ENCODE data around the gene DCAF8L1.
"Not testable (repeated sequence)": the region's sequence is repeated elsewhere in the genome, so short reads cannot be mapped to it uniquely, and the experiment has no call there.

Gene DCAF8L1

DNA sequence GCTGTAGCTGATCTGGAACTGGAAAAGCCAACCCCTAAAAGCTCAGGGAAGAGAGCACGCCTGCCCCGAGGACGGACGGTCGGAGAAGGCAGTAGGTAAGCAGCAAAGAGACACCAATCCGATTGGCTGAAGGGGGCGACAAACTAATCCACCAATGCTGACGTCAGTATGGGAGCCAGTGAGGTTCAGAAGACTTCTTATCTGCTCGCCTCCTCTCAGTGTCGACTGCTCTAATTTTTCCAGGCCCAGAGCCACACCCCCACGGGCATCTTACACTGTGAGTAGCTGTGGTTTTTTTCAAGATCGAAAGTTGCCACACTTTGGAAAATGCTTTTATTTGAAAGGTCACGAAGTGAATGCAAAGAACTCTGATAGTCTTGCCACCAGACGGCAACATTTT lies at the start of gene DCAF8L1:
Gene DCAF8L1, minus strand, starts transcription at position 101 of the 400 bp plus-strand sequence. CDS start 115 bp downstream, outside the sequence.
- Mint-ChIP-seq H3K9me3 (peaks cover 21% of the 10 kb centered on the region), H3K36me3 (ENCODE audit: low read depth) (no peaks in the 10 kb centered on the region), H3K27me3 (no peaks in the 10 kb centered on the region), H3K4me1 (ENCODE audit: low read depth) (no peaks in the 10 kb centered on the region), H3K4me3 (no peak within 1 kb of the TSS), H3K27ac (no peak within 1 kb of the TSS)
- intact Hi-C loops (cut with micrococcal nuclease): no loop called here

DNA sequence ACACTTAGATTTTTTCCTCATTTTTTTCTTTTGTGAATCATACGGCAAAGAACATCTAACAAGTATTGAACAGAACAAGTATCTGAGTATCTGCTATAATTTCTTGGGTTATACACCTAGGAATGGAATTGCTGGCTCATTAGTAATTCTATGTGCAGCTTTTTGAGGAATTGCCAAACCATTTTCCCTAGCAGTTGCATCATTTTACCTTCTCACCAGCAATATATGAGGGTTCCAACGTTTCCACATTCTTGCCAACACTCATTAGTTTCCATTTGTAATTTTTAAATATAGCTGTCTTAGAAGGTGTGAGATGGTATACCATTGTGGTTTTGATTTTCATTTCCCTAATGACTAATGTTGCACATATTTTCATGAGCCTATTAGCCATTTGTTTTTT lies 41.1 kb upstream of the DCAF8L1 start:
- no peak overlapping the region for H3K4me3 Mint-ChIP-seq
- no peaks in the 10 kb centered on the region for H3K4me1 Mint-ChIP-seq (ENCODE audit: low read depth)
- peaks cover 6% of the 10 kb centered on the region for H3K9me3 Mint-ChIP-seq
- no peak overlapping the region for H3K27ac Mint-ChIP-seq
- no peaks in the 10 kb centered on the region for H3K27me3 Mint-ChIP-seq
- intact Hi-C loops (cut with micrococcal nuclease): no loop called here
- no peaks in the 10 kb centered on the region for H3K36me3 Mint-ChIP-seq (ENCODE audit: low read depth)

DNA sequence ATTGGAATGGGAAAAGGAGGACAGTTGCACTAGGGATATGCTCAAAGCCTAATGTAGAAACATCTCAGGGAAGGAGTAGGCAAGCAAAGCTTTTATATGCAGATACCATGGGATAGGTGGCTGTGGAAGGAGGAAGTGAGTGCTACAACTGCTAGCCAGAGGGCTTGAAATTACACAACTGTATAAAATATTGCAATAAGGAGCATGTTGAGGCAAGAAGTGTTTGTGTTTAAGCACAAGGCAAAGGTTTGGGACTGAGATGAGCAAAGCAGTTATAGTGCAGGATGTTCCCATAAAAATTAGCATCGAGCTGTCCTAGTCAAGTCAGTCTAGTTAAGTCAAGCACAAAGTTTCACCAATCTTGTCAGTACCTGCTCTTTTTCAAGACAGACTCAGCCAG lies 35.6 kb upstream of the DCAF8L1 start:
- Mint-ChIP-seq H3K9me3 (no peaks in the 10 kb centered on the region), H3K27me3 (no peaks in the 10 kb centered on the region), H3K27ac (no peak overlapping the region), H3K36me3 (ENCODE audit: low read depth) (no peaks in the 10 kb centered on the region), H3K4me1 (ENCODE audit: low read depth) (peaks cover 8% of the 10 kb centered on the region), H3K4me3 (no peak overlapping the region)
- intact Hi-C loops (cut with micrococcal nuclease): no loop called here

DNA sequence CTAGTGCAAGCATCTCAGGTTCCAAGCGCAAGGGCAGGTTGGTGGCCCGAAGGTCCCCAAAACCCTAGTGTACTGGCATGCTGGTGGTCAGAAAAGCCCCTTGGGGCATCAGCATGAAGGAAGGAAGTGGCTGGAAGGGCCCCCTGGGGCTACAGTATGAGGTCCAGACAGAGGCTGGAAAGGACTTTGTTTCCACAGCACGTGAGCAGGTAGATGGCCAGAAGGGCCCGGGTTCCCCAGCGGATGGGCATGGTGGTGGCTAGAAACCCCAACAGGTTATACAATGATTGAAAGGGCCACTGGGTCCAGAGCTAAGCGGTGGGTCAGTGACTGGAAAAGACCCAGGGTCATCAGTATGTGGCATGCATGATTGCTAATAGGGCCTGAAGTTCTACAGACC lies 34.7 kb upstream of the DCAF8L1 start:
- intact Hi-C loops (cut with micrococcal nuclease): no loop called here
- Mint-ChIP-seq H3K27ac (no peak overlapping the region), H3K9me3 (no peaks in the 10 kb centered on the region), H3K4me1 (ENCODE audit: low read depth) (peaks cover 8% of the 10 kb centered on the region), H3K27me3 (no peaks in the 10 kb centered on the region), H3K4me3 (no peak overlapping the region), H3K36me3 (ENCODE audit: low read depth) (no peaks in the 10 kb centered on the region)

DNA sequence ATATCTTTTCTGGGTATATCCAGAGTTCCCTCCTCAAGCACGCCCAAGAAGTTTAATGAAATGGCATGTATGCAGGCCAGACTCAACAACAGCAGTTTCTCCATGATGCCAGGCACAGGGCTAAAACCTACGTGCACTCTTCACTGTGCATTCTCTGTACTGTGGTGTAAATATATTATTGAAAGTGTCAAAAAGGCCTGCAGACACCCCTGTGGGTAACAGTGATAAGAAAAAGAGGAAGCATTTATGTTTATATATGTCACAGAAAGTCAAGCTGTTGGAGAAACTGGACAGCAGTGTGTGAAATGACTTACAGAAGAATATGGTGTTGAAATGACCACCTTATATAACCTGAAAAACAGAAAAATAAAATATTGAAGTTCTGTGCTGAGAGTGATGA lies 29.6 kb upstream of the DCAF8L1 start:
- no peaks in the 10 kb centered on the region for H3K4me1 Mint-ChIP-seq (ENCODE audit: low read depth)

DNA sequence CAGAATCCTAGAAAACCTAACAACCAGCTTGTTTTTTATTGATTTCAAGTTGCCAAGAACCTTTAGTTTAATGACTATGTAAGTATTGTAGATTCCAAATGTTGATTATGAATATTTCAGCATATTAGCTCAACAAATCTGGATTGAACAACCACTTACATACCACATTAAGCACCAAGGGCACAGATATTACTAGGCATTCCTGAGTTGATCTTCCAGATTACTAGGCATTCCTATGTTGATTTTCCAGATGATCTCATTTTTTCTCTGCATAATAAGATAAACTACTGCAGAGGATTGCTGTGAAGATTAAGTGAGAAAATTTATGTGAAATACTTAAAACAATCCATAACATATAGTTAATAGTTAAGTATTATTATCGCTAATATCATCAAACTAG lies 17.4 kb upstream of the DCAF8L1 start:
- Mint-ChIP-seq H3K9me3 (no peaks in the 10 kb centered on the region), H3K36me3 (ENCODE audit: low read depth) (no peaks in the 10 kb centered on the region), H3K4me1 (ENCODE audit: low read depth) (no peaks in the 10 kb centered on the region), H3K4me3 (no peak overlapping the region), H3K27ac (no peak overlapping the region), H3K27me3 (no peaks in the 10 kb centered on the region)
- intact Hi-C loops (cut with micrococcal nuclease): no loop called here

More for the DNA sequence above, 29.6 kb upstream of the DCAF8L1 start:
- intact Hi-C loops (cut with micrococcal nuclease): no loop called here
- H3K27ac Mint-ChIP-seq: no peak overlapping the region
- H3K9me3 Mint-ChIP-seq: peaks cover 15% of the 10 kb centered on the region
- H3K4me3 Mint-ChIP-seq: no peak overlapping the region
- no peaks in the 10 kb centered on the region for H3K27me3 Mint-ChIP-seq
- H3K36me3 Mint-ChIP-seq (ENCODE audit: low read depth): no peaks in the 10 kb centered on the region

DNA sequence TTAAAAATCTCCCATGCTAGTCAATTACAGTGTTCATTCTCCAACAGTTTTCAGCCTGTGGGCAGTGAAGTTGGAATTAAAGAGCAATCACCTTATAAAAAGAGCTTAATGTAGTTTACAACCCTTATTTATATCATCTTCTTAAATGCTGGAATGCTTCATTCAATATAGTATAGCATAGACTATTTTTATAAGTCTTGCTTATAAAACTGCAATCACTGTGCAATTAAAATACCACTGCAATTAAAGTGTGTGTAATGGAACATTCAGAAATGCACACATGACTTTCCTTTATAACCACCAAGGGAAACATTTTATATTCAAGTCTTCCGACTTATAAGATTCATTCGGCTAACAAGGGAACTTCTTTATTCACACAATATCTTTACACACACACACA lies 16.4 kb upstream of the DCAF8L1 start:
- no peaks in the 10 kb centered on the region for H3K9me3 Mint-ChIP-seq
- H3K36me3 Mint-ChIP-seq (ENCODE audit: low read depth): no peaks in the 10 kb centered on the region
- intact Hi-C loops (cut with micrococcal nuclease): no loop called here
- no peak overlapping the region for H3K4me3 Mint-ChIP-seq
- H3K27ac Mint-ChIP-seq: no peak overlapping the region
- no peaks in the 10 kb centered on the region for H3K4me1 Mint-ChIP-seq (ENCODE audit: low read depth)
- H3K27me3 Mint-ChIP-seq: no peaks in the 10 kb centered on the region

DNA sequence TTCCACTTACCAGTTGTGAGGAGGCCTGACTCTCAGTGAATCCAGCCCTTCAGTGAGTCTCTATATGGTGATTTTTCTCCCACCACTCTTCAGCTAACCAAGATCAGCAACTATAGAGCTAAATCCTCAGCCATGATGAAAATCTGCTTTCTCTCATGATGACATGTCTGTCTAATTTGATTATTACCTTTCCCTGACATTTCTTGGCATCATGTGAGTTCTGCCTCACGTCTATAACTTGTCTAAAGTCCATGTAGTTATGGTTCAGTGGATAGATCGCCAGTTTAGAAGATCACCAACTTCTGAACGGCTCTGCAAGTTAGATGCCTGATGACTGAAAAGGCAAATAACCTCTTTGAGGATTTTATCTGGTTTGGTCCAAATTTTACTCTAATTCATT lies 14.9 kb upstream of the DCAF8L1 start:
- Mint-ChIP-seq H3K36me3 (ENCODE audit: low read depth) (no peaks in the 10 kb centered on the region), H3K4me1 (ENCODE audit: low read depth) (no peaks in the 10 kb centered on the region), H3K27me3 (no peaks in the 10 kb centered on the region), H3K27ac (no peak overlapping the region), H3K9me3 (no peaks in the 10 kb centered on the region), H3K4me3 (no peak overlapping the region)
- intact Hi-C loops (cut with micrococcal nuclease): no loop called here

DNA sequence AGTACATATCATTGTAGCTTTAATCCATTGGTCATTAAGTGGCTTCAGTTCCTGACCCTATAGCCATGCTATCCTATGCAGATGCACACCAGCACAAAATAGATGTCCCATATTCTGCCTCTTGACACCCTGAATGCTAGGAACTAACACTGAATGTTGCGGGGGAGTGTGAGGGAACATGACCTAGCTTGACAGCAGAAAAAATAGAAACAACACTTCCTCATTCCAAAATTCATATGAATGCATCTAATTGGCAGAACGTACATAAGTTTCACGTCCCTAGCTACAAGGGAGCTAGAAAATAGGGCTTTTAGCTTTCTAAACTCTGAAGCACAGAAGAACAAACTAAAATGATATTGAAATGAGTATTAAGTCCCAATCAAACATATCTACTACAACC lies 14.4 kb upstream of the DCAF8L1 start:
- Mint-ChIP-seq H3K27ac (no peak overlapping the region), H3K4me1 (ENCODE audit: low read depth) (no peaks in the 10 kb centered on the region), H3K4me3 (no peak overlapping the region), H3K9me3 (no peaks in the 10 kb centered on the region), H3K27me3 (no peaks in the 10 kb centered on the region), H3K36me3 (ENCODE audit: low read depth) (no peaks in the 10 kb centered on the region)
- intact Hi-C loops (cut with micrococcal nuclease): no loop called here

DNA sequence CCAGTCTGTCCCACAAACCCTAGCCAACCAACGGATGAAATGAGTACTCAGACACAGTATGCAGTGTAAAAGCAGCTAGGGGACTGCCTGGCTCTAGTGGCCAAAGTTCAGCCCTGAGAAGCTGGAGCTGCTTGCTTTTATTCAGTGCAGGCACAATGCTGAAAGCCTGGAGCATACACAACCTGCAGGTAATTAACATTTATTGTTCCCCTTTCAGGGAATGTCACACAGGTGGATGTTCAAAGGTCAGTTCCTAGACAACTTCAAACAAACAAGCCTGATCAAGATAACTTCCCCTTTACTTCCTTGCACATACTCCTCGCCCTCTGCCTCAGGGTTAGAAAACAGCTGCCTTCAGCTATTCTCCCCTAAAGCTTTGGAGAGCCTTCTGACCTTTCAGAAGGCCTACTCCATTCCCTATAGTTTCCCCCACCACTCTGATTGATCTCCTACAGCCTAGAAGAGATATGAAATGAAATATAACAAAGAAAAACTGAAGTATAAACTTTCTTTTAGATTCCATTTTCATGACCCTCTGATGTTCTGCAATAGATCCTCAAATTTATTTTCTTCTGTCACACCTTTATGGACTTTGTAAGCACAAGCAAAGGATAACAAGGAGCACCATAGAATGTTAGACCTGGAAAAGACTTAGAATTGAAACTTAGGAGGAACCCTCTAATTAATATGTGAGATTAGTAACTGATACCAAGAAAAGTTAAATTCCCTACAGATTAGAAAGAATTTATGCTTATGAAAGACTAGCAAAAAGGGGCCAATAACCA lies 6.8 kb upstream of the DCAF8L1 start:
- H3K27ac Mint-ChIP-seq: no peak overlapping the region
- no peaks in the 10 kb centered on the region for H3K27me3 Mint-ChIP-seq
- no peak overlapping the region for H3K4me3 Mint-ChIP-seq
- intact Hi-C loops (cut with micrococcal nuclease): no loop called here
- no peaks in the 10 kb centered on the region for H3K36me3 Mint-ChIP-seq (ENCODE audit: low read depth)
- H3K9me3 Mint-ChIP-seq: no peaks in the 10 kb centered on the region
- H3K4me1 Mint-ChIP-seq (ENCODE audit: low read depth): no peaks in the 10 kb centered on the region

DNA sequence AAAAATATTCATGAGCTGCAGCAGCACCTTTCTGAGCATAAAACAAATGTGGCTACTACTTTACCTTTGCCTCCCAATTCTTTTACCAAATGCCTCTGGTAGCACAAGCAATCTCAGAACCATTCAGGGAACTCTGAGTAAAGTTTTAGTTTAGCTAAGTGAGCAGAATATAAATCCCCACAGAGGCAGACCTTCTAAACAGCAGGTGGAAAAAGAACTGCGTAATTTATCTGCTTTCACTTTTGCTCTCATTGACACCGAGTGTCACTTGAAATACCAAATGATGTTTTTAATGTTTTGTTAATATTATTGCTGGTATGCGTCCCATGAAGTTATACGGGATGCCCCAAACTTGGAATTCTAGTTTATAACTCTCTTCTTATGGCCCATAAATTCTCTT lies 4.3 kb downstream of the DCAF8L1 start:
- H3K27ac Mint-ChIP-seq; H3K4me1 Mint-ChIP-seq (ENCODE audit: low read depth); H3K36me3 Mint-ChIP-seq (ENCODE audit: low read depth); intact Hi-C loops (cut with micrococcal nuclease); H3K27me3 Mint-ChIP-seq; H3K4me3 Mint-ChIP-seq: not testable (repeated sequence)
- peaks cover 21% of the 10 kb centered on the region for H3K9me3 Mint-ChIP-seq

DNA sequence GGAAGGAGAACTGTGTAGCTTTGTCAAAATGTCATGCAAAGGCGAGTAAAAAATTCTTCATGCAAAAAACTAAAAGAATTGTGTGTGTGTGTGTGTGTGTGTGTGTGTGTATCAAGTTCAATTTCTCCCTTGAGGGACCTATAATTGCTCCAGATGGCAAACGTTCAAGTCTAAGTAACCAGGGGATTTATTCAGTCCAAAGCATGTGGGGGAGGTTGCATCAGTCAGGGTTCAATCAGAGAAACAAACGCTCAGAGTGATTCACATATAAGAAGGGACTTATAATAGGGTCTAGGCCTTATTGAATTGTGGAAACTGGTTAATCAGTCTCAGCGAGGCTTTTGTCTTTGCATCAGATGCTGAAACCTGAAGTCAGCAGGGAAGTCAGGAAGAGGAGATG lies 5.0 kb downstream of the DCAF8L1 start:
- H3K9me3 Mint-ChIP-seq: peaks cover 18% of the 10 kb centered on the region
- H3K4me1 Mint-ChIP-seq (ENCODE audit: low read depth): no peaks in the 10 kb centered on the region
- H3K27me3 Mint-ChIP-seq: peaks cover 2% of the 10 kb centered on the region
- H3K36me3 Mint-ChIP-seq (ENCODE audit: low read depth): no peaks in the 10 kb centered on the region
- H3K27ac Mint-ChIP-seq: no peak overlapping the region
- no peak overlapping the region for H3K4me3 Mint-ChIP-seq
- intact Hi-C loops (cut with micrococcal nuclease): no loop called here

DNA sequence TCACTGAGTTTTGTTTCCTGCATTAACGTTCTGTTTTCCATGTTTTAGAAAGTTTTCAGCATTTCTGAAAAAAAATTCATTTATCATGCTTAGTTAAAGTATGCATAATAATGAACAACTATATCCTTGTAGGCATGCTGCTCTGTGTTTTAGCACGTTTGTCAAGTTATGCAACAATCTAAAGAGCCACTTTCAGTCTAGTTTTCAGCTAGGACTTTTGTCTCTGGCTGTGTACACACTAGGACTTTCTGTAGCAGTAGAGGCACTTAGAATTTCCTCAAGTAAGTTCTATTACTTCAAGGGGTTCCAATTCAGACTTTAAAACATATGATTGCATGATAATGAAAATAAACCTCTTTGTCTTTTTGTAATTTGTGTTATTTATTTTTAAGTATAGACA lies 12.4 kb downstream of the DCAF8L1 start:
- H3K36me3 Mint-ChIP-seq (ENCODE audit: low read depth): no peaks in the 10 kb centered on the region
- peaks cover 2% of the 10 kb centered on the region for H3K27me3 Mint-ChIP-seq
- intact Hi-C loops (cut with micrococcal nuclease): no loop called here
- H3K4me3 Mint-ChIP-seq: no peak overlapping the region
- H3K9me3 Mint-ChIP-seq: peaks cover 8% of the 10 kb centered on the region
- no peaks in the 10 kb centered on the region for H3K4me1 Mint-ChIP-seq (ENCODE audit: low read depth)
- no peak overlapping the region for H3K27ac Mint-ChIP-seq

DNA sequence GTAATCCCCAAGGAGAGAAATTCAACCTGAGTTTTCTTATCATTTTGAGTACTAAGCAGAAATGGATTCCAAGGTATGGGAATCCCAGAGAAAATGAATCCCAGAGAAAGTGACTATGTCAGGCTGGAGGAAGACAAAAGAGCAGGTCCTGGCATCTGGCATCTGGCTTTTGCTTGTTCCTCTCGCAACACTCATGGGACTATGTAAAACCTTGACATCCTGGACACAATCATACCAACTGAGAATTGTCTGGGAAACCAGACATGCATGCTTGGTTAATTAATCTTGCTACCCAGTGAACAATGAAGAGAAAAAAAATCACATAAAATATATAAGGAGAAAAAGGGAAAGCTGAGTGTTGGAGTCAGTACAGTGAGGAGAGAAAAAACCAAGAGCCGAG lies 12.9 kb downstream of the DCAF8L1 start:
- H3K27me3 Mint-ChIP-seq: peaks cover 2% of the 10 kb centered on the region
- no peaks in the 10 kb centered on the region for H3K4me1 Mint-ChIP-seq (ENCODE audit: low read depth)
- no peak overlapping the region for H3K4me3 Mint-ChIP-seq
- peaks cover 8% of the 10 kb centered on the region for H3K9me3 Mint-ChIP-seq
- H3K36me3 Mint-ChIP-seq (ENCODE audit: low read depth): no peaks in the 10 kb centered on the region
- intact Hi-C loops (cut with micrococcal nuclease): no loop called here
- H3K27ac Mint-ChIP-seq: no peak overlapping the region

DNA sequence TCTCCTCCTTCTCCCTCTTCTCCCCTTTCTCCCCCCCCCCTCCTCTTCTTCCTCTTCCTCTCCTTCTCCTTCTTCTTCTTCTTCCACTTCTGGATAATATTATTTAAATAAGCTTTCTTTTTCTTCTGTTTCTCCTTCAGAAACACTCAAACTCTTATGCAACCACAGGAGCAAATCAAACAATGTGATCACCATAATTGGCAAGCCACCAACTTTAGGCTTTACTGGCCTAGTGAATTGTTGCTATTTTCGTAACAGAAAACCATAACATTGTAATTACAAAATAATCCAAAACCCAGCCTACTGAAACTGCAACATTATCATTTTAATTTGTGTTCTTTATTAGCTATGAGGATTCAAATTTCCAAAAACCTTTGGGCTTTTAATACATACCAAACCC lies 14.3 kb downstream of the DCAF8L1 start:
- Mint-ChIP-seq H3K4me1 (ENCODE audit: low read depth) (no peaks in the 10 kb centered on the region), H3K4me3 (no peak overlapping the region), H3K27ac (no peak overlapping the region), H3K27me3 (peaks cover 2% of the 10 kb centered on the region), H3K9me3 (peaks cover 8% of the 10 kb centered on the region), H3K36me3 (ENCODE audit: low read depth) (no peaks in the 10 kb centered on the region)
- intact Hi-C loops (cut with micrococcal nuclease): no loop called here
